NB4 (cell line): ENCODE results near the gene HNRNPA0.
"Not testable (repeated sequence)": the region's sequence is repeated elsewhere in the genome, so short reads cannot be mapped to it uniquely, and the experiment has no call there.

Experiments
- DNase-seq: peaks from one replicate; pipeline ENCODE4 v3.0.0; 2010; ENCODE audit warnings: low read depth
- H3K4me3 ChIP-seq: one replicate; pipeline ENCODE4 v1.5.1; 2011; ENCODE audit warnings: mild to moderate bottlenecking, low read depth, low read length, moderate library complexity
- CTCF ChIP-seq: IDR thresholded peaks from one replicate; pipeline ENCODE4 v1.5.1; 2012; ENCODE audit warnings: low read depth, low read length
- MAX ChIP-seq: IDR thresholded peaks from 2 replicates; pipeline ENCODE4 v1.6.1; 2011; ENCODE audit warnings: low read depth, low read length
- MYC ChIP-seq: IDR thresholded peaks from 2 replicates; pipeline ENCODE4 v1.6.1; 2011; ENCODE audit warnings: low read depth, low read length
- POLR2A ChIP-seq: IDR thresholded peaks from 2 replicates; pipeline ENCODE4 v1.6.1; 2011; ENCODE audit warnings: mild to moderate bottlenecking; ENCODE audit not compliant: insufficient read length; ENCODE audit errors: extremely low read depth

Gene HNRNPA0

GRCh38 chr5:137792303-137792702 is 38.1 kb upstream of the HNRNPA0 start:
- no peak overlapping the region for H3K4me3 ChIP-seq
- no peak for TF ChIP-seq MYC
- no peak for TF ChIP-seq CTCF
- no peak for TF ChIP-seq MAX
- TF ChIP-seq POLR2A, result no peak
- no peak for DNase-seq

GRCh38 chr5:137791799-137792198 is 37.6 kb upstream of the HNRNPA0 start:
- DNase-seq, result no peak
- H3K4me3 ChIP-seq, result no peak overlapping the region
- no peak for TF ChIP-seq MYC
- no peak for TF ChIP-seq POLR2A
- TF ChIP-seq MAX, result no peak
- no peak for TF ChIP-seq CTCF

- no peak for TF ChIP-seq POLR2A
- no peak for TF ChIP-seq MYC
- no peak for TF ChIP-seq CTCF
- TF ChIP-seq MAX, result no peak
- H3K4me3 ChIP-seq, result no peak overlapping the region
- no peak for DNase-seq
These were observed 37.2 kb upstream of the HNRNPA0 start for GRCh38 chr5:137791387-137791786.

GRCh38 chr5:137788560-137788959 is 34.4 kb upstream of the HNRNPA0 start:
- not testable (repeated sequence) for DNase-seq, H3K4me3 ChIP-seq

- H3K4me3 ChIP-seq, result no peak overlapping the region
- no peak for DNase-seq
- TF ChIP-seq MAX (no peak), MYC (no peak), CTCF (no peak), POLR2A (no peak)
These were observed 28.9 kb upstream of the HNRNPA0 start for GRCh38 chr5:137782984-137783536.

GRCh38 chr5:137782055-137782454 is 27.9 kb upstream of the HNRNPA0 start:
- no peak for DNase-seq
- no peak for TF ChIP-seq MAX
- TF ChIP-seq CTCF, result no peak
- TF ChIP-seq MYC, result no peak
- no peak for TF ChIP-seq POLR2A
- no peak overlapping the region for H3K4me3 ChIP-seq
